Right ventricle myocardium inferior (tissue), 1 donor: Measurements from ENCODE around the gene TCAF1. TPM values are rescaled to one million over a fixed set of nuclear protein-coding genes. Genes with fewer than 3 reads are reported as not detected.
"Not testable (repeated sequence)": the region's sequence is repeated elsewhere in the genome, so short reads cannot be mapped to it uniquely, and the experiment has no call there.

Source experiments
- ATAC-seq: fragments of 200-7000 bp; cut with Tn5 transposase; one replicate; pipeline ENCODE4 v1.9.1; 2020; ENCODE audit warnings: mild to moderate bottlenecking, moderate library complexity
- DNase-seq: peaks from one replicate; pipeline ENCODE4 v3.0.0; 2021; ENCODE audit errors: missing footprints
- intact Hi-C: fragments of 100-400 bp; cut with DNase I; formaldehyde crosslinking; loops from one replicate; pipeline ENCODE4 v1.11.0; 2022
- total RNA-seq: library from RNA; stranded (reverse); fragmentation: NEBNext Ultra II Directional; extraction: Animal tissue kit (Norgen Biotek cat#: 25700); gene quantifications from one replicate; pipeline ENCODE4 v1.2.1, GENCODE V29; 2021
- donor health status: DM: no; HTN: yes; CAD: no; lungs with severe emphysema.

The TCAF1 gene
- total RNA-seq, 1 donor from 2014 or later, result 38.7 TPM

DNA sequence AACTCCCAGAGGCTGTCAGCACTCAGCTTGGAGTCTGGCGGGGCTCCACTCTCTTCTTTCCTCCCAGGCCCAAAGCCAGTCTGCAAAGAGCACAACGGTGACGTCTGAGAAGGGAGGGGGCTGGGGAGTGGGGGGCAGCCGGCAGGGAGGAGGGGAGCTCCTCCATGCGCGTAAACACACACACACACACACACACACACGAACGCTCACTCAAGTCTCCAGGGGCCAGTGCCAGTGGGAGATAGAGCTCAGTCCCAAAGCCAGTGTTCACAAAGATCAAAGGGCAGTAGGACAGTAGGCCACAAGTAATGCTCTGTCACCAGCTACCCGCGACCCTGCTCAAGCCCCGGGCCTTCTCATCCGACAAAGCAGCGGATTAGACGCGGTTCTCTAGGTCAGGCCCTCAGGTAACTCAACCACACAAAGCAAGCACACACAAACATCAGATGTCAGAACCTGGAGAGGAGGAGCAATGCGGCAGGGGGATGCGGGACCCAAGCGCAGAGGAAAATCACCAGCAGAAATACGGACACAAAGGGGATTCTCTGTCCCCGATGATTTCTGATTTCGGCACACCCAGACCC, 19.9 kb downstream of the TCAF1 start:
- peak; percentile 74 for DNase-seq
- ATAC-seq, result peak; percentile 89
- intact Hi-C loops, result no loop called here

DNA sequence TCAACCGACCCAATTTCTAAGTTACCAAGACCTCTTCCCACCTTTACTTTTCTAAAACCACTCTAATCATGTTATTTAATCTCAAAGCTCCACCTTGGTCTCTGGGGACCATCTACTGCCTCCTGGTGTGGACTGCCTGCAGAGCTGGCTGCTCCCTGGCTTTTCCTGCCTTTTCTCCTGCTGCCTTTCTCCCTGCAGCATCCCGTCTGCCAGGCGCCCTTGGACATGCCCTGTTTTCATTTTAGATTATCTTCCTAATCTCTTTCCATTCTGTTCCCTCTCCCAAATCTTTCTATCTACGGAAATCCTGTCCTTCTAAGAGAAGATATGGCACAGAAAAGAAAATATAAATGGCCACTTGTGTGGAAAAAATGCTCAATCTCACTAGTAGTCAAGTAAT, 23.1 kb downstream of the TCAF1 start:
- DNase-seq, result no peak
- no peak for ATAC-seq
- intact Hi-C loops, result no loop called here

DNA sequence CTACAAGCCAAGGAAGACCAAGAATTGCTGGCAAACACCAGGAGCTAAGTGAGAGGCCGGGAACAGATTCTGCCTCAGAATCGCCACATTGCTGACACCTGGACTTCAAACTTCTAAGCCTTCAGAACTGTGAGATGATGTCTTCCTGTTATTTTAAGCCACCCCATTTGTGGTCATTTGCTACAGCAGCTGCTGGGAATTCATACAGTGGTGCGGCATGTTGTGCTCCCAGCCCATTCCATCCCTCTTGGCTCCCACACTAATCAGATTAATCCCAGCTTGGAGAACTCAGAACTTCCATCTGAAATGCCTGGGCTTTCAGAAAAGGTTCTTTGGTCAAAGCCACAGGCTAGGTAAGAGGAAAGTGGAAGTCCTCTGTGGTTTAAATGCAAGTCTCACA, 24.9 kb downstream of the TCAF1 start:
- ATAC-seq (no peak), DNase-seq (no peak)
- intact Hi-C loops, result no loop called here

DNA sequence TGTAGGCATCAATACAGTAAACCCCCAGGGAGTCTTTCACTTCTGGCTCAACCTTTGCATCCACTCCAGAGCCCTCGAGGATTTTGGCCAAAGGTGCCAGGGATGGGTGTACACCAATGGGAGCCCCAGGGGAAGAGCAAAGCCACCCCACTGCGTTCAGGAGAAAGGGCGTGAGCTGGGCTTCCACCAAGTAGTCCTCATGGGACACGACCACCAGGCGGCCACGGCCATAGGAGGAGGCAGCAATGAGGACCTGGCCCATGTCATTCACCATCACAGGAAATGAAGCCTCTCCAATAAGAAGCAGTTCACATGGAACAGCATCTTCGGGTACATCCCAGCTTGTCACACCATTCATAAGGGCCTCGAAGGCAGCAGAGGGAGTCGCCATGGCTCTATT, 25.8 kb downstream of the TCAF1 start:
- ATAC-seq (no peak), DNase-seq (peak; percentile 63)
- intact Hi-C loops, result no loop called here

DNA sequence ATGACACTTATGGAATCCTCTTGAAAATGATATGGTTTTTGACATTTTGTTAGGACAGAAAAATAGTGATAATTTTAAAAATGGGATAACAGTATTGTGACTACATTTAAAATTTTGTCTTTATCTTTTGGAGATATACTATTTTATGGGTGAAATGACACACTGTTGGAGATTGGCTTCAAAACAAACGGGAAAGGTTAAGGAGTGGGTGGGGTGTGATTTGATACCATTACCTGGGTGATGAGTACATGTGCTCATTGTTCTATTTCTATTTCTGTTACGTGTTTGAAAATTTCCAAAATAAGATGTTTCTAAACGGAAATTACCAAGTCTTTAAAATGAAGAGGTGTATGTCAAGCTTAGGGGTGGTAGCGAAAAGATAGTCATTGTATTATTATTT, 28.7 kb downstream of the TCAF1 start:
- intact Hi-C loops, DNase-seq, ATAC-seq: not testable (repeated sequence)

DNA sequence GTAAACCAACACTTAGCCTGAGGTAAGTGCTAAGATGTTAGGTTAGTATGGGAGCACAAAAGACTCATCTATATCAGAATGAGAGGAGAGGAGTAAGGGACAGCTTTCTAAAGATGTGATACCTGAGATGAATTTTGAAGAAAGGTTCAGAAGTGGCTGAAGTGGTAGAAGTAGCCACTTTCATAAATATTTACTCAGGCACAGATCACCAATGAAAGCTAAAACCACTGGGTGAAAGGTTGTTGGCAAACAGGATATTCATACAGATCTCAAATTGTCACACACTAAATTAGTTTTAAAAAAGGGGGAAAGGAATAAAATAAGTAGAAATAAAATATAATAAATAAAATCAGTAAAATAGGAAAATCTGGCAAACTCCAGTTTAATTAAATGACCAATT, 30.4 kb downstream of the TCAF1 start:
- intact Hi-C loops, DNase-seq, ATAC-seq: not testable (repeated sequence)

DNA sequence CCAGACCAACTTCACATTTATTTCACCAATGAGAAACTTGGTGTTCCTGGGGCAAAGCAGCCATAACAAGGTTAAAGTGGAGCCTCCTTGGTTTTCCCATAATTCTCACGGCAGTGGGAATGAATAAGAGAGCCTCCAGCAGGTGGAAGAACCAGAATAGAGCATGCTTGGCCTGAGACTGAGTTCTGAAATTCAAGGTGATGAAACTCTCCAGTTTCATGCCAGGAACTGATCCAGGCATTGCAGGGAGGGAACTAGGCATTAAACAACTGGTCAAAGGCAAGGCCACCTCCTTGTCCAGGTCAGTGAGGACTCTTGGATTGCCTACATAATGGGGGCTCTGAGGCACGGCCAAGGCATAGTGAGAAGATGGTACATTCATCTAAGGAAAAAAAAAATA, 44.0 kb downstream of the TCAF1 start:
- DNase-seq, intact Hi-C loops, ATAC-seq: not testable (repeated sequence)

DNA sequence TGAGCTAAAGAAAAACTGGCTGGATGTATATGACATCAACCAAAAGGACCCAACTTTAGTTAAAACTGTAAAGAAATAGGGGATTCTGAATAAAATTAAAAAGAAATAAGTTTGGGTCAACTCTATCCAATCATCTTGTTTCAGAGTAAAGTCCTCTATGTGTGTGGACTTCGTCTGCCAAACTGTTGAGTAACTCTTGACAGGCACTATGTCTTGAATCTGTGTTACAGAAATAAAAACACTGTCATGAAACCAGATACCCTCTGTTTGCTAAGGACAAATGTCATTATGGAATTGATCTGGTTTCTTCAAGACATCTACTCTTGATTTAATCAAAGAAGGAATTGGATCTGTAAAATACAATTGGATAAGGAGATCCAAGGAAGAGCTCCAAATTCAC, 46.5 kb downstream of the TCAF1 start:
- intact Hi-C loops, result not testable (repeated sequence)

DNA sequence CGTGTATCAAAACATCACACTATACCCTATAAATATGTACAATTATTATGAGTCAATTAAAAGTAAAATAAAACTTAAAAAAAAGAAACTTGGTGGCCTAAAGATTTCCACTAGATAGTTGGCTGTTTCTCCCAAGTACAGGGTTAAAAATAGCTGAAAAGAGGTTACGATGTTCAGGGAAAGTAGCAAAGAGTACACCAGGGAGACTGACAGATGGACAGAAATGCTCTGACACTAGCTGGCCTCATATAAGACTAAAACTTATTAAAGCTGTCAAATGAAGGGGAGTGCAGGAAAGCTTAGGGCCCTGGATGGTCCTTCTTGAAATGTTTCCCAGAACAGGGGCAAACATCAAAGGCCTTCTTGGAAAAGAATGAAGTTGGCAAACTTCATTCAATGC, 51.3 kb downstream of the TCAF1 start:
- DNase-seq, result no peak
- ATAC-seq, result peak; percentile 37
- intact Hi-C loops, result no loop called here

More for the DNA sequence above, 46.5 kb downstream of the TCAF1 start:
- ATAC-seq, DNase-seq: not testable (repeated sequence)

DNA sequence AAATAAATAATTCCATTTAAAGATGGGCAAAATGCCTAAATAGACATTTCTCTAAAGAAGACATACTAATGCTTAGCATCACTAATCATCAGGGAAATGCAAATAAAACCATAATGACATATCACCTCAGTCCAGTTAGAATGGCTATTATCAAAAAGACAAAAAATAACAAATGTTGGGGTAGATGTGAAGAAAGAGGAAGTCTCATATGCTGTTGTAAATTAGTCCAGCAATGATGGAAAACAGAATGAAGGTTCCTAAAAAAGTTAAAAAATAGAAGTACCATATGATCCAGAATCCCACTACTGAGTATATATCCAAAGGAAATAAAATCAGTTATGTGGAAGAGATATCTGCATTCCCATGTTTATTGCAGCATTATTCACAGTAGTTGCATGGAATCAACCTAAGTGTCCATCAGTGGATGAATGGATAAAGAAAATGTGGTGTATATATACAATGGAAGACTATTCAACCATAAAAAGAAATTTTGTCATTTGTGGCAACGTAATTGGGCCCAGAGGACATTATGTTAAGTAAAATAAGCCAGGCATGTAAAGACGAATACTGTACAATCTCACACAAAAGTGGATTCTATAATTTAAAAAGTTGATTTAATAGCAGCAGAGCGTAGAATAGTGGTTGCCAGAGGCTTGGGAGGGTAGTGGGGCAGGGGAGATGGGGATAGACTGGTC, 52.0 kb downstream of the TCAF1 start:
- no peak for ATAC-seq
- intact Hi-C loops, result no loop called here
- no peak for DNase-seq

DNA sequence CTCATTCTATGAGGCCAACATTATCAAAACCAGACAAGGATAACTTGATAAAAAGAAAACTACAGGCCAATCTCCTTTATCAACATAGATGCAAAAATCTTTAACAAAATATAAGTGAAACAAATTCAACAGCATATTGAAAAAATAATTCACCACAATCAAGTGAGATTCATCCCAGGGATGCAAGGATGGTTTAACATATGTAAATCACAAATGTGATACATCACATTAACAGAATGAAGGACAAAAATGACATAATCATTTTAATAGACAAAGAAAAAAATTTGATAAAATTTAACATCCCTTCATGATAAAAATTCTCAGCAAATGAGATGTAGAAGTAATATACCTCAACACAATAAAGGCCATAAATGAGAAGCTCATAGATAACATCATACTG, 53.8 kb downstream of the TCAF1 start:
- intact Hi-C loops, result no loop called here
- DNase-seq (no peak), ATAC-seq (no peak)

DNA sequence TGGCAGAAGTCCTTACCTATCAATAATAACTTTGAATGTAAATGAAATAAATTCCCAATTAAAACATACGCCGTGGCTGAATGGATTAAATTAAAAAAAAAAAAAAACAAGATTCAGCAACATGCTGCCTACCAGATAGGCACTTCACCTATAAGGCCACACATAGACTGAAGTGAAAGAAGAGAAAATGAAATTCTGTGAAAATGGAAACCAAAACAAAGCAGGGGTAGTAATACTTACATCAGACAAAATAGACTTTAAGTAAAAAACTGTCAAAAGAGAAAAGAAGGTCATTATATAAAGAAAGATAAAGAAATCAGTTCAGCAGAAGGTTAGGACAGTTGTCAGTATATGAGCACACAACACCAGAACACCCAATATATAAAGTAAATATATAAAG, 55.3 kb downstream of the TCAF1 start:
- ATAC-seq (no peak), DNase-seq (no peak)
- intact Hi-C loops, result no loop called here

DNA sequence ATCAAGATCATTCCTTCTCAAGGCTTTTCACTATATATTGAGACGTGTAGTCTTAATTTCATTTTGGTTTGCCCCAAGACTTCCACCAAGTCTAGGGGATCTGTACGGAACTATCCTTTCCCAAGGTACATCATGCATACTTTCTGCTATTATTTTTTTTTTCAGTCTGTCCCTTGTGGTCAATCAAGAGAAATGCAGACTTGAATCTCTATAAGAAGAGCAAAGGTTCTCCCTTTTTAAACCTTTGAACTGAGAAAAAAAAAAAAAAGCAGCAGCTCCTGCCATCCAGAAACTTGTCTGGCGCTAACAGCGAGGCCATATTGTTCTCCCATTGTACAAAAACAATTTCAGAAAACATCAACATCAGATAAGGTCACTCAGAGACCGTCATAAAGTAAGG, 60.3 kb downstream of the TCAF1 start:
- intact Hi-C loops, ATAC-seq, DNase-seq: not testable (repeated sequence)

DNA sequence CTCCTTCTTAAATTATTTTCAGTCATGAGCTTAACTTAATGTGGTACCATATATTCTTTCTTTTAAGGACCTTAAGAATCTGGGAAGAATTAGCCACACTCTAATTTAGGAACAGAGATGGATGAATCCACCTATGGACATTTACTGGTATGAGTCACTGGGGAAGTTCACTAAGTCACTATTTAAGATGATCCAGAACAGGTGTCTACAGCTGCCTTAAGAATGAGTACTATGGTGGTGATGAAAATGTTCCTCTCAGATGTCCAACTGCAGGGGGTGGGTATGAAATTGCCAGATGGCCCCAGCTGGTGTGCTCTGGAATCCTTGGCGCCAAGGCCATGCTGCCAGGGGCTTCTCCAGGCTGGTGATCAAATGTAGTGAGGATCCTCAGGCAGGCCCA, 61.9 kb downstream of the TCAF1 start:
- intact Hi-C loops, ATAC-seq, DNase-seq: not testable (repeated sequence)

DNA sequence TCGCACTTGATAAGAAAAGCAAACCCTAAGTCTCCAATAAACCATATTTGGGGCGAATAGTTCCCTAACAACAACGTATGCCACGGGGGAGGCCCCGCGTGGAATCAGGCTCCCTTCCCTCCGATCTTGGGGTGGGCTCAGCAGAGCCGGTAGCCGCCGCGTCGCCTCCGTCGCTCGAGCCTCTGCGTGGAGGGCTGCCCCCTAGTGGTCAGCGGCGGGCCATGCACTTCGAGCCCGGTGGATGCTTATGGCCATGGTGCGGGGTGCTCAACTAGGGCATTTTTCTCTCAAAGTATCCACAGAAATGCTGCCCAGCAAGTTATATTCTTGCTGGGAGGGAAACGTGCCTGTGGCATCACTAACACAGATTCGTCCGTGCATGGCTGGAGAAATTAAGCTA, 64.8 kb downstream of the TCAF1 start:
- intact Hi-C loops, result not testable (repeated sequence)
- ATAC-seq (peak; percentile 90), DNase-seq (peak; percentile 97)

DNA sequence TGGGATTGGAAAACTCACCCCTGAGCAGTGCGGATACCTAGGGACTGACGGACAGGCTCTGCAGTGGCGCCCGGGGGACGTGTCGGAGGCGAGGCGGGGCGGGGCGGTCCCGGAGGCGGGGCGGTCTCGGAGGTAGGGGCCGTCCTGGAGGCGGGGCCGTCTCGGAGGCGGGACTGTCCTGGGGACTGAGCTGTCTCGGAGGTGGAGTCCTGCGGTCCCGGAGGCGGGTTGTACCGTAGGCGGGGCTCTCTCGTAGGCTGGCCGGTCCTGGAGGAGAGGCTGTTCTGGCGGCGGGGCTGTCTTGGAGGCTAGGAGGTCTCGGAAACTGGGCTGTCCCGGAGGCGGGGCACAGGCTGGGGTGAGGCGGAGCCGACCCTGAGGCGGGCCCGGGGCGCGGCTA, 65.4 kb downstream of the TCAF1 start:
- intact Hi-C loops, result not testable (repeated sequence)
- ATAC-seq (peak; percentile 98), DNase-seq (peak; percentile 99)

DNA sequence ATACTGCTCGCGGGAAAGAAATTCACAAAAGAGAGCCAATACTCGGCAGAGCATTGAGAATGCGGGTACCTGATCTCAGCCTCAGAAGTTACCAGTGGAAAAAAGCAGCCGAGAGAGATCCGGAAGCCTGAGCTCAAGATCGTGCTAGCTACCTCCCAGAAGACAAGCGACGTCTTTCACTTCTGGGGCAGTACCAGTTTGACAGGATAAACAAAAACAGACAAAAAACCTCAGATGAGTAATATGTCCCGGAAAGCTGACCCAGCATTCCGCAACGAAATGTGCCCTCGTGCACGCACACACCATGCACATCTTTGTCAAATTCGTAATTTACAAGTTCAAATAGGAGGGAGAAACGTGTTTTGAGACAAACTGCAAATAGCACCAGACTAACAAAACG, 65.9 kb downstream of the TCAF1 start:
- ATAC-seq, intact Hi-C loops, DNase-seq: not testable (repeated sequence)

DNA sequence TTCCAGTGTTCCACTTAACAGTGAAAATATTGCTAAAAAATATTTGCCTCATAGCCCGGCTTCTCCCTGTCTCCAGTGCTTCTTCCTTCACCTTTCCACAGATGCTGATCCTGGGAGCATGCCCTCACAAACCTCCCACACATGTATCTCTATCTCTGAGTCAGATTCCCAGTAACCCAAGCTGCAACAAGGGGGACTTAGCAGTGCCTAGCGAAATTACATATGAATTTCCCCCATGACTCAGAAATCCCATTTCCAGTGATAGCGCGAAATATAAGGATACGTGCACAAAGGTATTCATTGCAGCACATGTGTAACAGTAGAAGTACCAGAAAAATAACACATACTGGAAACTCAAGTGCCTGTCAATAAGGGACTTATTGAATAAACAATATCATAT, 75.4 kb downstream of the TCAF1 start:
- ATAC-seq, intact Hi-C loops: not testable (repeated sequence)

DNA sequence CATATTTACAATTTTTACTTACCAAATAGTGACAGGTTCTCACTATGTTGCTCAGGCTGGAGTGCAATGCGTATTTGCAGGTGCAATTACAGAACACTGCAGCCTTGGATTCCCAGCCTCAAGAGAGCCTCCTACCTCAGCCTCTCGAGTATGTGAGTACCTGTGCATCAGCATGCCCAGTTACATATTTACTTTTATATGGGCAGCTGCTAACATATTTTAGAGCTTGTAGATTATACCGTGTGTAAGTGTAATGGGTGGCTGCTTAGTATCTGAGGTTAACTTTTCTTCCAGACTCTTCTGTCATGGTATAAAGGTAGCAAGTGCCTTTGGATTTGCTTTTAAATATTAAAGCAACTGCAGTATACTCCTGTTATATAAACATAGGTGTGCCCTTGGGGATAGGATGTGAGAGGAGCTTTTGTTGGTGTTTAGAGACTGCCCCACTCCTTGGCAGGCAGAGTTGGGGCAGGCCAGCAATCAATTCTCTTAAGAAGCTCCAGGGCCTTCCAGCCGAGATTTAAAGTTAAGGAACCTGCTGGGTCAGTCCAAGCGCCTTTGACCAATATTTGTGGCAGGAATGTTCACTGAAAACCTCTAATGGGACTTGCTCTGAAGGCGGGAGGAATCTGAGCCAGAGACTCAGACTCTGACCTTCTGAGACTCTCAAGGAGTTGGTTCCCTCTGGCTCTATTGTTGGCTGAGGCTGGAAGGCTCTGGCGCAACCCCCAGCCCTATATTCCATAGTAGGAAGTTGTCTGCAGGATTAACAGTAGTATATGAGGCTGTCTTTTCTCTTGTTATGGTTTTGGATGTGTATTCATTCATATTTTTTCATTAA, 77.5 kb downstream of the TCAF1 start:
- ATAC-seq, DNase-seq, intact Hi-C loops: not testable (repeated sequence)

More for the DNA sequence above, 75.4 kb downstream of the TCAF1 start:
- not testable (repeated sequence) for DNase-seq
